GM10266 (cell line): ENCODE results near the gene SNAP47.

Source experiments
- DNase-seq: peaks from one replicate; pipeline ENCODE4 v3.0.0; 2012; ENCODE audit errors: extremely low spot score
- CTCF ChIP-seq: IDR thresholded peaks from 2 replicates; pipeline ENCODE4 v1.5.1; 2012; ENCODE audit warnings: mild to moderate bottlenecking, low read depth; ENCODE audit not compliant: control insufficient read depth, insufficient read depth; ENCODE audit errors: missing control alignments

The SNAP47 gene

GRCh38 chr1:227747382-227747781 is 12.1 kb downstream of the SNAP47 start:
- no peak for DNase-seq
- no peak for TF ChIP-seq CTCF

- no peak for TF ChIP-seq CTCF
- no peak for DNase-seq
Observed at GRCh38 chr1:227747948-227748495, 12.8 kb downstream of the SNAP47 start.

- no peak for TF ChIP-seq CTCF
- DNase-seq, result no peak
Observed at GRCh38 chr1:227748496-227749182, 13.4 kb downstream of the SNAP47 start.

GRCh38 chr1:227749225-227749624 is 14.0 kb downstream of the SNAP47 start:
- no peak for DNase-seq
- TF ChIP-seq CTCF, result no peak

- no peak for TF ChIP-seq CTCF
- DNase-seq, result no peak
Observed at GRCh38 chr1:227749916-227750710, 14.9 kb downstream of the SNAP47 start.

GRCh38 chr1:227753999-227754711 is 18.9 kb downstream of the SNAP47 start:
- no peak for TF ChIP-seq CTCF

More at GRCh38 chr1:227753999-227754711, 18.9 kb downstream of the SNAP47 start:
- DNase-seq, result no peak
